B cell (primary cell): Measurements from ENCODE around the gene PTPRN2. TPM values are rescaled to one million over a fixed set of nuclear protein-coding genes. Genes with fewer than 3 reads are reported as not detected.

ENCODE experiments used
- ATAC-seq: fragments of 200-7000 bp; cut with Tn5 transposase; one replicate; pipeline ENCODE4 v1.10.0; 2021; ENCODE audit warnings: low read depth, mild to moderate bottlenecking, moderate number of reproducible peaks, moderate library complexity
- CTCF ChIA-PET: fragments of 350-600 bp; sonication (Branson Sonifier 250); formaldehyde crosslinking; loops from one replicate; lab custom pipeline; 2021; ENCODE audit warnings: antibody characterized with exemption, inconsistent platforms; lab: Charles Lee
- POLR2A ChIA-PET: fragments of 350-600 bp; sonication (Branson Sonifier 250); formaldehyde crosslinking; loops from one replicate; lab custom pipeline; 2021; ENCODE audit warnings: antibody characterized with exemption; lab: Charles Lee
- DNase-seq: peaks from one replicate; pipeline ENCODE4 v3.0.0; 2013
- H2AFZ ChIP-seq: 2 replicates; pipeline ENCODE4 v1.6.1; 2012; ENCODE audit warnings: mild to moderate bottlenecking, low read depth, low read length; ENCODE audit not compliant: insufficient read depth, poor library complexity, severe bottlenecking
- H3K27ac ChIP-seq, 2 donors: 1 replicate in 1 of 2; 2 replicates in 1 of 2; pipeline ENCODE4 v1.5.1; 2012 to 2013; ENCODE audit warnings: low read length in 2 of 2, mild to moderate bottlenecking in 2 of 2, moderate library complexity in 1 of 2
- H3K27me3 ChIP-seq, 4 experiments: fragments of 200-600 bp in 1 of 4; sonication (generic) in 1 of 4; replicated peaks in 1 of 4; 1 replicate in 2 of 4; 2 replicates in 2 of 4; pipeline versions ENCODE4 v1.6.1 to v1.7.0; 2013 to 2016; ENCODE audit warnings: low read length in 3 of 4, mild to moderate bottlenecking in 2 of 4, mixed read lengths in 1 of 4, moderate library complexity in 1 of 4; ENCODE audit not compliant: insufficient read depth in 4 of 4, control insufficient read depth in 3 of 4; ENCODE audit errors: control extremely low read depth in 1 of 4
- H3K36me3 ChIP-seq, 2 experiments: replicated peaks in 1 of 2; 1 replicate in 1 of 2; 2 replicates in 1 of 2; pipeline versions ENCODE4 v1.6.1 to v1.7.1; 2013; ENCODE audit warnings: low read length in 1 of 2; ENCODE audit not compliant: insufficient read depth in 2 of 2, control insufficient read depth in 1 of 2; ENCODE audit errors: control extremely low read depth in 1 of 2, extremely low read depth in 1 of 2
- H3K4me1 ChIP-seq, 2 donors: fragments of 200-600 bp in 1 of 2; sonication (generic) in 1 of 2; 1 replicate in 1 of 2; 2 replicates in 1 of 2; pipeline versions ENCODE4 v1.5.1 to v1.6.1; 2013 to 2017; ENCODE audit warnings: low read length in 2 of 2; ENCODE audit not compliant: control insufficient read depth in 2 of 2, insufficient read depth in 2 of 2
- H3K4me2 ChIP-seq: replicated peaks from 2 replicates; pipeline ENCODE3; 2012; ENCODE audit warnings: mild to moderate bottlenecking, low read depth, low read length; ENCODE audit not compliant: poor library complexity, severe bottlenecking
- H3K4me3 ChIP-seq, 5 experiments: fragments of 200-600 bp in 1 of 5; sonication (generic) in 1 of 5; 1 replicate in 3 of 5; 2 replicates in 2 of 5; pipeline versions ENCODE4 v1.5.1 to v1.7.0; 2011 to 2016; ENCODE audit warnings: low read length in 4 of 5, mild to moderate bottlenecking in 4 of 5, low read depth in 2 of 5, control low read depth in 1 of 5, moderate library complexity in 1 of 5; ENCODE audit not compliant: insufficient read depth in 1 of 5; ENCODE audit errors: control extremely low read depth in 1 of 5, extremely low read depth in 1 of 5
- H3K79me2 ChIP-seq: fragments of 200-600 bp; sonication (generic); one replicate; pipeline ENCODE4 v1.6.0; 2016; ENCODE audit warnings: low read length; ENCODE audit not compliant: control insufficient read depth, insufficient read depth
- H3K9ac ChIP-seq: fragments of 200-600 bp; sonication (generic); 2 replicates; pipeline ENCODE4 v1.6.1; 2017; ENCODE audit warnings: mild to moderate bottlenecking, low read length, moderate library complexity
- H3K9me3 ChIP-seq, 3 donors: one replicate each; pipeline versions ENCODE4 v1.6.1 to v1.7.1; 2013; ENCODE audit warnings: low read length in 2 of 3; ENCODE audit not compliant: control insufficient read depth in 2 of 3, insufficient read depth in 1 of 3; ENCODE audit errors: control extremely low read depth in 1 of 3
- H4K20me1 ChIP-seq: 2 replicates; pipeline ENCODE4 v1.6.0; 2012; ENCODE audit warnings: mild to moderate bottlenecking, low read length; ENCODE audit not compliant: insufficient read depth, control insufficient read depth, poor library complexity, severe bottlenecking
- H3K27ac Mint-ChIP-seq: one replicate; pipeline ENCODE4 v1.8.0; 2021; ENCODE audit warnings: mixed read lengths
- H3K27me3 Mint-ChIP-seq: one replicate; pipeline ENCODE4 v1.8.0; 2021; ENCODE audit warnings: mixed read lengths
- H3K4me1 Mint-ChIP-seq: one replicate; pipeline ENCODE4 v1.8.0; 2021; ENCODE audit warnings: mixed read lengths
- H3K4me3 Mint-ChIP-seq: one replicate; pipeline ENCODE4 v1.8.0; 2021; ENCODE audit warnings: mixed read lengths
- H3K9me3 Mint-ChIP-seq: one replicate; pipeline ENCODE4 v1.8.0; 2022; ENCODE audit warnings: mixed read lengths; ENCODE audit not compliant: insufficient read depth
- CTCF ChIP-seq: fragments of 200-600 bp; IDR thresholded peaks from one replicate; pipeline ENCODE4 v1.8.0; 2022; ENCODE audit warnings: antibody characterized with exemption, mild to moderate bottlenecking
- EZH2 ChIP-seq: IDR thresholded peaks from 2 replicates; pipeline ENCODE4 v1.6.1; 2012; ENCODE audit warnings: borderline replicate concordance, low read depth, mild to moderate bottlenecking, moderate library complexity, low read length; ENCODE audit not compliant: insufficient read depth, poor library complexity, severe bottlenecking
- WGBS: methylation state at CpG from one replicate; pipeline ENCODE4 v1.1.5; 2013; ENCODE audit warnings: missing lambda C conversion rate; ENCODE audit not compliant: insufficient coverage; 5-methylcytosine and 5-hydroxymethylcytosine counted together
- intact Hi-C: fragments of 100-400 bp; cut with micrococcal nuclease; formaldehyde crosslinking; loops from one replicate; pipeline ENCODE4 v1.10.0; 2022
- polyA plus RNA-seq: library from polyadenylated mRNA; depleted of rRNA; stranded (reverse); fragments of >200 nt; gene quantifications from 2 replicates; pipeline ENCODE4 v1.2.3, GENCODE V29; 2012
- total RNA-seq, 2 donors: library from RNA; stranded (reverse); fragments of 120-200 nt in 1 of 2; gene quantifications; 1 replicate in 1 of 2; 2 replicates in 1 of 2; pipeline versions ENCODE4 v1.2.3 to v1.2.4, GENCODE V29; 2013 to 2022

Gene PTPRN2
- total and polyA plus RNA-seq, 2 donors (not counting 1 experiment from before 2014, with no cell fraction given), result 2.0 to 5.0 TPM

GRCh38 chr7:158585721-158586498 lies 1.7 kb downstream of the PTPRN2 start:
- Mint-ChIP-seq H3K27ac (no peak overlapping the region), H3K27me3 (peaks cover 49% of the 10 kb centered on the region), H3K4me3 (peak overlapping the region; percentile 68), H3K4me1 (peaks cover 17% of the 10 kb centered on the region), H3K9me3 (no peaks in the 10 kb centered on the region)
- Histone ChIP-seq H3K9me3 (peaks cover 0 to 26% (median 0%) of the 10 kb centered on the region in 3 donors), H3K27me3 (peaks cover 0 to 50% (median 32%) of the 10 kb centered on the region in 4 experiments), H3K27ac (no peak overlapping the region), H3K9ac (no peak overlapping the region), H2AFZ (no peak overlapping the region), H3K36me3 (no peaks in the 10 kb centered on the region), H3K4me1 (peaks cover 13 to 21% of the 10 kb centered on the region in 2 donors), H3K4me3 (no peak overlapping the region), H3K79me2 (no peaks in the 10 kb centered on the region), H3K4me2 (peak overlapping the region; percentile 32), H4K20me1 (no peaks in the 10 kb centered on the region)
- 63% methylated on average over 11 of the region's 17 CpGs for WGBS
- POLR2A ChIA-PET, result no interaction called here
- no peak for TF ChIP-seq EZH2
- no peak for TF ChIP-seq CTCF
- CTCF ChIA-PET, result no interaction called here
- ATAC-seq (no peak), DNase-seq (no peak)
- intact Hi-C loops, result no loop called here

GRCh38 chr7:158584407-158584806 lies 3.2 kb downstream of the PTPRN2 start:
- no peaks in the 10 kb centered on the region for H3K79me2 ChIP-seq
- no peak overlapping the region for H3K4me3 ChIP-seq
- H3K27ac ChIP-seq, result no peak overlapping the region
- peaks cover 0 to 50% (median 32%) of the 10 kb centered on the region in 4 experiments for H3K27me3 ChIP-seq
- no peak overlapping the region for H3K4me3 Mint-ChIP-seq
- whole genome bisulfite sequencing, result 95% methylated on average over 2 of the region's 8 CpGs
- H3K4me1 ChIP-seq, result peaks cover 13 to 21% of the 10 kb centered on the region in 2 donors
- H2AFZ ChIP-seq, result no peak overlapping the region
- TF ChIP-seq EZH2 (no peak), CTCF (no peak)
- DNase-seq (no peak), ATAC-seq (no peak)
- H3K36me3 ChIP-seq, result no peaks in the 10 kb centered on the region
- no peaks in the 10 kb centered on the region for H4K20me1 ChIP-seq
- intact Hi-C loops, result no loop called here
- ChIA-PET CTCF (no interaction called here), POLR2A (no interaction called here)
- peaks cover 17% of the 10 kb centered on the region for H3K4me1 Mint-ChIP-seq
- no peak overlapping the region for H3K4me2 ChIP-seq
- H3K27me3 Mint-ChIP-seq, result peaks cover 44% of the 10 kb centered on the region
- H3K27ac Mint-ChIP-seq, result no peak overlapping the region
- no peak overlapping the region for H3K9ac ChIP-seq
- peaks cover 8% of the 10 kb centered on the region for H3K9me3 Mint-ChIP-seq
- H3K9me3 ChIP-seq, result peaks cover 0 to 25% (median 11%) of the 10 kb centered on the region in 3 donors
